Vagina (tissue), 2 donors: ENCODE results near the gene OSBPL10.

Experiments used
- CTCF ChIP-seq, 3 experiments: fragments of 450-650 bp in 2 of 3; fragments of 200-600 bp in 1 of 3; sonication (generic) in 1 of 3; IDR thresholded peaks; one replicate each; pipeline ENCODE4 v1.5.1; 2017 to 2019; ENCODE audit warnings: antibody characterized with exemption in 3 of 3, mild to moderate bottlenecking in 2 of 3, moderate library complexity in 2 of 3
- POLR2A ChIP-seq, 2 donors: fragments of 450-650 bp; IDR thresholded peaks; one replicate each; pipeline ENCODE4 v1.6.1; 2017; ENCODE audit warnings: antibody characterized with exemption in 2 of 2, mild to moderate bottlenecking in 2 of 2, moderate library complexity in 2 of 2

GRCh38 chr3:31959251-31959650, 21.8 kb downstream of the OSBPL10 start:
- TF ChIP-seq POLR2A (IDR thresholded peaks at IDR 0.05) (no peak), CTCF (IDR thresholded peaks at IDR 0.05) (no peak)
